ENCODE results near the gene RAB31. TPM values are rescaled to one million over a fixed set of nuclear protein-coding genes. Genes with fewer than 3 reads are reported as not detected.

The RAB31 gene
- total RNA-seq, 6 donors from 2014 or later, result 40.3 to 128 (median 95.8) TPM

DNA sequence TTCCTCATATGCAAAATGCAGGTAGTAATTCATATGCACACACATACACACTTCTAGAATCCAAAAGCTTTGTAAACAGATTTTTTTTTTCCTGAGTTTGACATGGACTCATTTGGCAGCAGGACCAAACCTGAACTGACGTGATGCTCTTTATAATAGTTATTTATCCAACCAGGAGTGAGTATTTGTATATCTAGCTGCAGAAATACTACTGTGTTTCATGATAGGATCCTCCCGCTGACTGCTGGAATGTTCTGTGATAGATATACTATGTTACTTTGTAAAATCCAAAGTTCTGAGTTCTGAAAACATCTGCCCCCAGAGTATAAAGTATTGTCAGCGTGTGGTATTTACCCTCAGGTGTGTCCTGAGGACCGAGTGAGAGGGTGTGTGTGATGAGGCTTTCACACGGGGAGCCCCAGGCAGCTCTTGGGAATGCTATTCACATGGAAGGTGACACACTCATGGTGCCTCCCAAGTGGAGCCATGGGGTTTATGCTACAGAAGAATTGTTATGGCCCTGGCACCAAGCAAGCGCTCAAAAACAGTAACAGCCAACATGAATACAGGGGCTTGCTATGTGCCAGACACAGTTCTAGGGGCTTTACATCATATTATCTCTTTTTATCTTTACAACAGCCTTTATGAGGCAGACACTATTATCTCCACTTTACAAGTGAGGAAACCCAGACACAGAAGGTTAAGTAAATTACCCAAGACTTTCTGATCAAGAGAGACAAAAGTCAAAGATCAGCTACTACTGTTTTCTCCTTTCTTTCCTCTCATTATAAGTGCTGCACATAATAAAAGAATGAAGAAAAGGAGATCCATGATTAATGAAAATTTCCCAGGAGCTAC is 161.0 kb downstream of the RAB31 start:
- Histone ChIP-seq H3K36me3 (no peaks in the 10 kb centered on the region), H3K27ac (no peak overlapping the region), H3K9me3 (peaks cover 0 to 11% (median 4%) of the 10 kb centered on the region in 4 donors), H3K4me3 (no peak overlapping the region), H3K27me3 (no peaks in the 10 kb centered on the region), H3K4me1 (peaks cover 9 to 23% (median 11%) of the 10 kb centered on the region in 4 donors)
- 64 to 74% methylated on average over 6 of the region's 6 CpGs for WGBS, 2 donors
- TF ChIP-seq, protein P1, sequence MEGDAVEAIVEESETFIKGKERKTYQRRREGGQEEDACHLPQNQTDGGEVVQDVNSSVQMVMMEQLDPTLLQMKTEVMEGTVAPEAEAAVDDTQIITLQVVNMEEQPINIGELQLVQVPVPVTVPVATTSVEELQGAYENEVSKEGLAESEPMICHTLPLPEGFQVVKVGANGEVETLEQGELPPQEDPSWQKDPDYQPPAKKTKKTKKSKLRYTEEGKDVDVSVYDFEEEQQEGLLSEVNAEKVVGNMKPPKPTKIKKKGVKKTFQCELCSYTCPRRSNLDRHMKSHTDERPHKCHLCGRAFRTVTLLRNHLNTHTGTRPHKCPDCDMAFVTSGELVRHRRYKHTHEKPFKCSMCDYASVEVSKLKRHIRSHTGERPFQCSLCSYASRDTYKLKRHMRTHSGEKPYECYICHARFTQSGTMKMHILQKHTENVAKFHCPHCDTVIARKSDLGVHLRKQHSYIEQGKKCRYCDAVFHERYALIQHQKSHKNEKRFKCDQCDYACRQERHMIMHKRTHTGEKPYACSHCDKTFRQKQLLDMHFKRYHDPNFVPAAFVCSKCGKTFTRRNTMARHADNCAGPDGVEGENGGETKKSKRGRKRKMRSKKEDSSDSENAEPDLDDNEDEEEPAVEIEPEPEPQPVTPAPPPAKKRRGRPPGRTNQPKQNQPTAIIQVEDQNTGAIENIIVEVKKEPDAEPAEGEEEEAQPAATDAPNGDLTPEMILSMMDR (IDR thresholded peaks at IDR 0.05), result no peak
- TF ChIP-seq EP300 (IDR thresholded peaks at IDR 0.05) (no peak), POLR2A (IDR thresholded peaks at IDR 0.05) (no peak), POLR2AphosphoS5 (IDR thresholded peaks at IDR 0.05) (no peak)
- ATAC-seq (ENCODE audit: low FRiP score in 2 of 2) (no peak), DNase-seq (no peak)

DNA sequence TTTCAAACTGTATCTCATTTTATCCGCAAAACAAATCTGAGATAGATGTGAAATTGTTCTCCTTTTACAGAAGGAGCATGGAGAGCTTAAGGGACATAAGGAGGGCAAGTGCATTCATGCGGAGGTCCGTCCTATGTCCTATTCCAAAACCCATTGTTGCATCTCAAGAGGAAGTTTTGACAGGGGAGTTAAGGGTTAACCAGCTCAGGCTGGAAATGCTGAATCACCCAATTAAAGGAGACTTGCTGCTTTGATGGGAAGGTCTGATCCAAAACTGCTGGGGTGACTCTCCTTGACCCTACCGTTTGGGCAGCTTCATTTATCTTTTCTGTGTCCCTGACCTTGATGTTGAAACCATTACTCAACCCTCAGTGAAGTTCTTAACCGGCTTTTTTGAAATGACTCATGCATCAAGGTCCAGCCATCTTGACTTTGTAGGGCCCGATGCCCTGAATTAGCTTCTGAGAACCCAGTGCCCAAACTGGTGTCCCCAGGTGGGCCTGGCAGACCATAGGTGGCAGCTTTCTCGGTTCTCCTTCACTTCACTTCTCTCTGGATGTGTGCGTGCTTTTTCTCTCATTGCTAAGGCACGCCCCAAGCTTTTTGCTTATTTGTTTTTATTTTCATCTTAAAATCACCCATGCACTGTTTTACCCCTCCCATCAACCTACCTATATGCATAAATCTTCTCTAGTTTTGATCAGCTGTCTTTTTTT is 161.8 kb downstream of the RAB31 start:
- 56 to 69% methylated on average over 9 of the region's 9 CpGs for WGBS, 2 donors

DNA sequence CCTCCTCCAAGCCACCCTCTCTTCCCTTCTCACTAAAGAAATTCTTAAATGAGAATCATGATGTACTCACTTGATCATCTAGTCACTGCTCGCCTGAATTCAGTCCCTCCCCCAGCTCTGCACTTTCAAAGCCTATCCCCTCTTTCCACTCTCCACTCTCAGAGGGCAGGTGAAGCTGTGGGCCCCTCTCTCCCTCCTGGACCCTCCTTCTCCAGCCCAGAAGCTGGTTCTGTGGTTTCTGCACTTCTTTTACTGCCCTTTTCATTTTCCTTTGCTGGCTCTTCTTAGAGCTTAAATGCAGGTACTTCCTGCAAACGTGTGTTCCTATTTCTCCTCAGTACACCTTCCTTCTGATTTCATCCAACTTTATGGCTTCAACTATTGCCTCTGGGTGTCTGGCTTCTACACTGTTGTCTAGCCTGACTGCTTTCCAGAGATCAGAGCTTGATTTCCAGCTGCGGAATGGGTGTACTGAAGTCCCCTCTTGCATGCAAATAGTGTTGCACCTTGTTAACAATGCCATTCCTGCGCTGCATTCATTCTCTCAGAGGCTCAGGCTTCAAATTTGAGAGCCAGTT is 162.4 kb downstream of the RAB31 start:
- Histone ChIP-seq H3K4me1 (peaks cover 9 to 23% (median 11%) of the 10 kb centered on the region in 4 donors), H3K36me3 (no peaks in the 10 kb centered on the region), H3K27ac (no peak overlapping the region), H3K4me3 (no peak overlapping the region), H3K27me3 (no peaks in the 10 kb centered on the region), H3K9me3 (peaks cover 0 to 7% (median 3%) of the 10 kb centered on the region in 4 donors)
- ATAC-seq (ENCODE audit: low FRiP score in 2 of 2) (no peak), DNase-seq (no peak)
- TF ChIP-seq POLR2AphosphoS5 (IDR thresholded peaks at IDR 0.05) (no peak), EP300 (IDR thresholded peaks at IDR 0.05) (no peak), POLR2A (IDR thresholded peaks at IDR 0.05) (no peak)
- TF ChIP-seq, protein P1 (IDR thresholded peaks at IDR 0.05), result no peak
- 71 to 80% methylated on average over 4 of the region's 4 CpGs for WGBS, 2 donors

More for the DNA sequence above, 161.8 kb downstream of the RAB31 start:
- Histone ChIP-seq H3K4me1 (peaks cover 9 to 23% (median 11%) of the 10 kb centered on the region in 4 donors), H3K9me3 (peaks cover 0 to 11% (median 4%) of the 10 kb centered on the region in 4 donors), H3K27me3 (no peaks in the 10 kb centered on the region), H3K27ac (no peak overlapping the region), H3K36me3 (no peaks in the 10 kb centered on the region), H3K4me3 (no peak overlapping the region)
- ATAC-seq (ENCODE audit: low FRiP score in 2 of 2), result peak; percentile 38 to 44
- DNase-seq, result peak in 1 of 2 donors; percentile 49
- TF ChIP-seq POLR2A (IDR thresholded peaks at IDR 0.05) (no peak), EP300 (IDR thresholded peaks at IDR 0.05) (no peak), POLR2AphosphoS5 (IDR thresholded peaks at IDR 0.05) (peak in 1 of 2 donors; percentile 74)
- TF ChIP-seq, protein P1 (IDR thresholded peaks at IDR 0.05), result no peak

DNA sequence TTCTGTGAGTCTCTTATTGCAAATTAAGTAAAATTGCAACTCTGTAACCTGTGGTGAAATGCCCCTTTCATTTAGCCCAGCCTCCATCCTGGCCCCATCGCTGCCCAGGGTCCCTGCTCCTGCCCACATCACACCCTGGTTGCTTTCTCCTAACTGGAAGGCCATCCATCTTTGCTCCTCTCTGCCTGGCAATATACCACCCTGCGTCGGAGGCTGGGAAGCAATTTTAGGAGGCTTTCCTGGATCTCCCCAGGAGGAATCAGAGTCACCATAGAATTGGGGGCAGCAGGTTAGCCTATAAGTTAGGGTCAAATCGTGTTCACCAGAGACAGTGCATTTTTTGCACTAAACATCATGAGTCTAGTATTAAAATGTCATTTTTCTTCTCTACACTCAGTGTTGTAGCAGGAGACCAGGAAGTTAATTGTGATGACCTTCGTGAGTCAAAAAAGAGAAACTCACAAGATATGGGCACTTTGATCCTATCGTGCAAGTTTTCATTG is 163.2 kb downstream of the RAB31 start:
- no peak overlapping the region for H3K4me3 ChIP-seq
- H3K9me3 ChIP-seq, result no peaks in the 10 kb centered on the region
- H3K36me3 ChIP-seq, result no peaks in the 10 kb centered on the region
- ATAC-seq (ENCODE audit: low FRiP score in 2 of 2) (no peak), DNase-seq (no peak)
- no peak for TF ChIP-seq POLR2AphosphoS5 (IDR thresholded peaks at IDR 0.05)
- TF ChIP-seq EP300 (IDR thresholded peaks at IDR 0.05), result no peak
- TF ChIP-seq, protein P1 (IDR thresholded peaks at IDR 0.05), result no peak
- 89 to 92% methylated on average over 6 of the region's 6 CpGs for WGBS, 2 donors
- H3K27me3 ChIP-seq, result no peaks in the 10 kb centered on the region
- H3K27ac ChIP-seq, result no peak overlapping the region
- peaks cover 11 to 23% (median 14%) of the 10 kb centered on the region in 4 donors for H3K4me1 ChIP-seq

Data from upper lobe of left lung (tissue), 6 donors.